Measurements from ENCODE around the gene MTMR6.

MTMR6 gene

DNA sequence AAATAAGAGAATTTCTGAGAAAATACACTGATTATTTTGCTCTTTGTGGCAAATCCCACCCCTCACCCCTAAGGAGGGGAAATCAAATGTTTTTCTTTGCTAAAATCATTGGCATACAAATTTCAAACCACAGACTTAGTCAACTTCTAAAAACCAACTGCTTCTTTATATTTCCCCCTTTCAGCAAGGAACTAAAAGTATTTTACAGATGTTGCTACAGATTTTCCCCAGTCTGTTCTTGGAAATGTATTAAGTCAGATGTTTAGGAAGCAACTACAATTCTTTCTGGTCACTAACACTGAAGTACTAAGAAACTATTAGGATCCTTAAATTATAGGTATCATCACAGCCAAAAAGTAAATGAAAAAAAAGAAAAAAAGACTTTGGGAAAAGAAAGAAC, 6.9 kb downstream of the MTMR6 start:
- no peak for DNase-seq (ENCODE audit: low read depth, low spot score)

DNA sequence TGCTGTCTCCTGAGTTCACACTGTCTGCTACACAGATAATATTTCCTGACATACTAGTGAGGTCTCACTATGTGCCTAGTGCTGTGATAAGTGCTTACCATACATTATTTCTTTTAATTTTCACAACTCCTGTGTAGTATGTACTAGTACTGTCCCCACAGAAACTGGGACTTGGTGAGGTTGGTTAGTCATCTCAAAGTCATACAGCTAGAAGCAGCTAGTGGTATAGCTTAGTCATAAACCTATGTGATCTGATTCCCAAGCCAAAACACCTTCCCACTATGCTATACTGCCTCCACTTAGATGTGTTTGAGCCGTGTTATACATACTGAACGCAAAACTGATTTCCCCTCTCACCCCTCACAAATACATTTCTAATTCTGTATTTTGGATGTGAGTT, 10.5 kb downstream of the MTMR6 start:
- DNase-seq (ENCODE audit: low read depth, low spot score): no peak

DNA sequence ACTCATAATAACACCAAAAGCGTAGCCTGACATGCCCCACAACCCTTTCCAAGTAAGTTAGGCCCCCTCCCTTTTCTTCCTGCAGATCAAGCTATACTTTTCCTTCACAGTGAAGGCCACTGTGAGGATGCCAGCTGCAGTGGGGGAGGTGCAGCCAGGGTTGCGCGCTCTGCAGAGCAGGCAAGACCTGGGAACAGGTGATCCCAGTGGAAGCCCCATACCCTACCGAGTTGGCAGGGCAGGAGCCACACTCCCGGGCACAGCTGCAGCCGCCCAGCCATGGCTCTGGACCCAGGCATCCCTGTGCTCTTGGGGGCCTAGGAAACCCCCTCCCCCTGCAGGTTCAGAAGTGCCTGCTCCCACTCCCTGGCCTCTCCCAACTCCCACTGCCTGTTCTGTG, 18.7 kb downstream of the MTMR6 start:
- DNase-seq (ENCODE audit: low read depth, low spot score): no peak

DNA sequence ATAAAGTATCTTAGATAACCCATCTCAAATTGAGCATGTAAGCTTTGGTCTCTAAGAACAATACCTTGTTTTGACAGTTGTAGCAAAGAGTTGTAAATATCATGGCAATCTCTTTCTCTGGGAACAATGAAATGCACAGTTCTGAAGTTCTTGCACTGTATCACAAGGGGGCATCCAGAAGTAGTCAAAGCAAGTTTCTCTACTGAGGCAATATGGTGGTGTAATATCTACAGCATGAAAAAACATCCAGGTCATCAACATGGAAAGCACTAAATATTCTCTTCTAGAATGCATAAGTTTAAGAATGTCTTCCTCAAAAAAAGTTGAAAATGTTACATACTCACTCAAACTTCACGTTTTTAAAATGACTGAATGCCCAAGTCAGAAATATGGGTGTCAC, 19.6 kb downstream of the MTMR6 start:
- no peak for DNase-seq (ENCODE audit: low read depth, low spot score)

DNA sequence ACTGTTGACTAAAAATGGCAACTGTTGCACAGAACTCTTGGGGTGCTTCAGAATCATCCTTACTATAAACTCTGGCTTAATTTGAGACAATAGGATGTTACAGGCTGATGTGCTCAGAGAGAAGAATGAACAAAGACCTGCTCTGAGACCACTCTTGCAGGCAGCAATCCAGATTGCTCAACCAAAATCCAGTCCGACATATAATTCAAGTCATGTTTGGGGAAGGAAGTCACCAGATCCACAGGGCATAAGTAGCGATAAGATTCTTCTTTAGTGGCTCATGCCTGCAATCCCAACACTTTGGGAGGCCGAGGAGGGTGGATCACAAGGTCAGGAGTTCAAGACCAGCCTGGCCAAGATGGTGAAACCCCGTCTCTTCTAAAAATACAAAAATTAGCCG, 20.6 kb downstream of the MTMR6 start:
- no peak for DNase-seq (ENCODE audit: low read depth, low spot score)

DNA sequence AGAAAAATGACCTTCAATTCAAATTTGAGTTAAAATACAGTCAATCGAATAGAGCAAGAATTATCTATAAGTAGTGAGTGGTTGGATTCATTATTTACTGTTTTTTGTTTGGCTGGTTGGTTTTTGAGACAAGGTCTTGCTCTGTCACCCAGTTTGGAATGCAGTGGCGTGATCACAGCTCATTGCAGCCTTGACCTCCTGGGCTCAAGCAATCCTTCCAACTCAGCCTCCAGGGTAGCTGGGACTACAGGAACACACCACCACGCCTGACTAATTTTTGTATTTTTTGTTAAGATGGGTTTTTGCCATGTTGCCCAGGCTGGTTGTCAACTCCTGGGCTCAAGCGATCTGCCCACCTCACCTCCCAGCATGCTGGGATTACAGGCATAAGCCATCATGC, 25.0 kb downstream of the MTMR6 start:
- DNase-seq (ENCODE audit: low read depth, low spot score): no peak

DNA sequence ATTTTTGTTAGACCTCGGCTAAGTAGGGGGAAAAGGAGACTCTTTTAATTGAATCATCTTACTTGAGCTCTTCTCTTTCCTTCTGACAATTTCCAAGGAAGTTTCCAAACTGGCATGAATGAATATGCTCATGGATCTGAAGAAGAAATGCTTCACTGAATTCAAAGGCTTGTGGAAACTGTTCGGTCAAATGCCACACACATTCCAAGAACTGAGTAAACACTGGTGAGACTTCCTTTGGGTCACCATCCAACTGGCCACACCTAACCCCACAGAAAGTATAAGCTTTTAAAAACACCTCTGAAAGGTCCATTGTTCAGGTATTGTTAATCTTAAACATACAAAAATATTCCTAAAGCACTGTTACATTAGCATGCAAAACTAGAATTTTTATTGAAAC, 33.6 kb downstream of the MTMR6 start:
- no peak for DNase-seq (ENCODE audit: low read depth, low spot score)

DNA sequence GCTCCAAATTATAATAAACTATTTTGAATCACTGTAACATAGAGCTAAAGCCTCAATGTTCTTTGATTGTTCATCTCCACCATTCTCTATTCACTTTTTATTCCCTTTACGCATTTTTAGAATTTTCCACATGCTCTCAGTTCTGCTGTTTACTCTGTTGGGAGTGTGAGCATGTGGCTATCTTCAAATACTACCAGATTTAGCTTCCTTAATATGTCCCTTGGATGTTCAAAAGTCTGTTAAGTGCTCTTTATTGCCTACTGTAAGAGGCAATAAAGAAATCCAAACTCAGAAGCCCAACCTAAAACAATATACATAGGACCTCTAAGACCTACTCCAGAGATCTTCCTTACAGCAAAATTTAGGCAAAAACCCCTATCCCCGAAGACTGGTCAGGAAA, 34.5 kb downstream of the MTMR6 start:
- no peak for DNase-seq (ENCODE audit: low read depth, low spot score)

DNA sequence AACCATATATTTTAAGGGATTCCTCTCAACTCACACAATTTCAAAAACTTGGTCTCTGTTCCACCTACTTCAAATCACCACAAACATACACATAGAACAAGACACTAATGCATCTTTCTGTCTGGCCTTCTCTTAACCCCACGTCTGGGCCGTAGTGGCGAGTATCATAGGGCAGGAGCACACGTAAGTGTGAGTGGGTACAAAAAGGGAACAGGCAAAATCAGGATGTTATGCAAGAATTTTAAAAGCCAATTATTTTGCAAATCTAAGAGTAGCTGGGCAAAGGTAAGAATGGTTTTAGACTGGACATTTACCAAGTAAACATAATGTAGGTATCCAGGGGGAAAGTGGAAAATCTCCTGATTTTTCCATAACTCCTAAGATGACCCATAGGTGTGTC, 35.1 kb downstream of the MTMR6 start:
- no peak for DNase-seq (ENCODE audit: low read depth, low spot score)

DNA sequence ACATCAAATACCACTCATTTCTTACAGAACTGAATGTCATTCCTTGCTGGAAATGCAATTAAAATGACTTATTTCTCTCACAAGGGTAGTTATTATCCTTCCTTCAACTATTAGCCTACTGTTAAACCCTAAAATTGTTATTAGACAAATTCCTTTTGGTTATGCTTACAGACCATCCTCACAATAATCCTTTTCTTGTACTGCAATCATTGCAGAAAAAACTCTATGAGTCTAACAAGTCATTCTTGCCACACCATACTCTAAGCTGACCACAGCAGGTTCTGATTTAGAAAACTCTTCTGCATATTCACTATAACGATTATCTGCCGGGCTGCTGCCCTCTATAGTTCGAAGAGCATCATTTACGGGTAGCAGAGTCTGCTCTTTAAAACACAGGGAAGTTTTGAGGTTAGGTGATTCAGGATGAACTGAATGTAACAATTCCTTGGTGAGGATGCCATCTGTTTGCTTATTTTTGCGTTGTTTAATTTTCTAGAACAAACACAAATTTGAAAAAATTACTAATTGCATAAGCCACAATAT, 38.2 kb downstream of the MTMR6 start:
- DNase-seq (ENCODE audit: low read depth, low spot score): no peak

DNA sequence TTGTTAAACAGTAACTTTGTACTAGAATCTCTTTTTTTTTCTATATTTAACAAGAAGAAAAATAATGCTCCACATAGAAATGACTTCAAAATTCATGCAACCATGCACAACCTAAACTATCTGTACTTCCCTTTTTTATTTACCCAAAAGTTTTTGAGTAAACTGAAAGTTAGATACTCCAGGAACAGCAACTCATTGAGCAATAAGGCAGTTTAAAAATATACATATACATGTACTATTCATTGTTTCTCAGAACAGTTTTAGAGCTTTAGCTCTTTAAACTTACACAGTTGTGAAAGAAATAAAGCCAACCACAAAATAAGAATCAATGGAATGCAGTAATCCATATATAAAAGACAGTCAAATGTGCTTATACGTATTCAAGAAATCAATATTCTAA, 39.2 kb downstream of the MTMR6 start:
- no peak for DNase-seq (ENCODE audit: low read depth, low spot score)

DNA sequence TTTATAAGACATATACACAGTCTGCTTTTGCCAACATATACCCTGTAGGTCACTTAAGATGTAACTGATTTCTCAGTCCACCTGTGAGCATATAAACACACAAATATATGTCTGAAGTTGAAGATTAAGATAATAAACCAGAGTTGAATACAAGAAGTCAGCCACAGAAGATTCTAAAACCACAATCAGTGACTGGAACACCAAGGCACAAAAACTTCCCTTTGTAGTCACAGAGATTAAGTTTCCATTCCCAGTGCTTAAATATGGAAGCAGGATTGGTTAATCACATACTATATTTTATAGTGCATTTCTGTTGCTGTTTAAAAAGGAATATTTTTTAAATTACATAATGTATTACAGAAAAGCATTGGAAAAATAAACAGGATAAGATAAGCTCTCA, 39.9 kb downstream of the MTMR6 start:
- no peak for DNase-seq (ENCODE audit: low read depth, low spot score)

DNA sequence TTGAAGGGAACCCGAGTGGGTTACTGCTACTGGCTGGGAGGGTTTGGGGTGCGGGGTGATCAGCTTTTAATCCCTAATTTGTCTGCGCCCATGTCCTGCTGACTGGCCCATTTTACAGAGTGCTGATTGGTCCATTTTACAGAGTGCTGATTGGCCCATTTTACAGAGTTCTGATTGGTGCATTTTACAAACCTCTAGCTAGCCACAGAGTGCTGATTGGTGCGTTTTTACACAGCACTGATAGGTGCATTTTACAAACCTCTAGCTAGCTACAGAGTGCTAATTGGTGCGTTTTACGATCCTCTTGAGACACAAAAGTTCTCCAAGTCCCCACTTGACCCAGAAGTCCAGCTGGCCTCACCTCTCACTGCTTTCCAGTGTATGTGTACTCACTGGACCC, 43.2 kb downstream of the MTMR6 start:
- DNase-seq (ENCODE audit: low read depth, low spot score): no peak

DNA sequence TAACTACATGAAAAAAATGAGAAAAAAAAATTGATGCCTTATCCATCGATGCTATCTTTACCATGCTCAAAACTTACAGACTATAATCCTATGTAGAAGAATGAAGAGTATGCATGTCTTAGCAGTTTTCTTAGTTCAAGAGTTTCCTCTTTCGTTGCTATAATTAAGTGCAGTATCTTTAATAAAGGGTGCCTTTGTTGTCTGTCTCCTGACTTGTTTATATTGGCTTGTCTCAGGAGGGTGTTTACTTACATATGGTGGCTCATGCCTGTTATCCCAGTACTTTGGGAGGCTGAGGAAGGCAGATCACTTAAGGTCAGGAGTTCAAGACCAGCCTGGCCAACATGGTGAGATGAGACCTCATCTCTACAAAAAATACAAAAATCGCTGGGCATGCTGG, 44.3 kb downstream of the MTMR6 start:
- no peak for DNase-seq (ENCODE audit: low read depth, low spot score)

DNA sequence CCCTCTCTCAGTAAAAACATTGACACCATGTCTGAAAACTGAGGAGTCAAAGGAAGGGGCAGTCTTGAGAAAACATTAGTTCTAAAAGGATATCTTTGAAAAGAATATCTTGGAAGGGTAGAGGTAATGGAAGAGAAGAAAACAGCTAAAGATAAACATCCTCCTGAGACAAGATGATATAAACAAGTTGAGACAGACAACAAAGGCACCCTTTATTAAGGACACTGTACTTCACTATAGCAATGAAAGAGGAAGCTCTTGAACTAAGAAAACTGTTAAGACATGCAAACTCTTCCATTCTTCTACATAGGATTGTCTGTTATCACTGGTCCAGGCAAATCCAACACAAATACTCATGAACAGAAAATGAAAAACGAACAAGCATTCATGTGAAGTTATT, 46.3 kb downstream of the MTMR6 start:
- no peak for DNase-seq (ENCODE audit: low read depth, low spot score)

DNA sequence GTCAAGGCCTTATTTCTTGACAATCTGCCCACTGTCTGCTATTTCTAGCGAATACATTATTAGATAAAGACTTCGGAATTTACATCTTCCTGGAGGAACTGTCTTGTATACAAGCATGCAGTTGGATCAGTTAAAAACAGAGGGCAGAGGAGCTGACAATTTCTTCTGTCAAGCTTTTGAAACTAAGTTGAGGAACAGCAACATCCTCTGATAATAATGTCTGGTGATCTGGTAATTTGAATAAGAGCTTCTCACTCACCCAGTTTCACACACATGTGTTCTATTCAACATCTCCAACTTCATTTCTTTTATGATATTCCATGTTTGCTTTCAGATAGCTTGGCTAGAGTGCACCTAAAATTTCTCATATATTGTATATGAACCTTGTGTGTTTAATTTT, 50.2 kb downstream of the MTMR6 start:
- DNase-seq (ENCODE audit: low read depth, low spot score): no peak

DNA sequence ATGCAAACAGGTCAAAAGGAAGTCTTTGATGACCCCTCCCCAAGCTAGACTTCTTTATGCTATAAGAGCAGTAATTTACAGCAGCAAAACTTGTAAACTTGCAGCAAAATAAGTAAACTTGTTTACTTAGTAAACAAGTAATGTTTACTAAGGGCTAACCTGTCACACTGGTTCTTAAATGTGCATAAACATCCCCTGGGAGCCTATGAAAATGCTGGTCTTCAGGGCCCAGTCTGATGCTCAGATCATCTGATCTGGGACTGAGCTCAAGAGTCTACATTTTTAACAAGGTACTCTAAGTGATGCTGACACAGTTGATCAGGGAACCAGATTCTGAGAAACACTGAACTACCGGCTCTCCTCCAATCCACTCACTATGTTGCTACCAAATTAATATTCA, 53.4 kb downstream of the MTMR6 start:
- no peak for DNase-seq (ENCODE audit: low read depth, low spot score)

DNA sequence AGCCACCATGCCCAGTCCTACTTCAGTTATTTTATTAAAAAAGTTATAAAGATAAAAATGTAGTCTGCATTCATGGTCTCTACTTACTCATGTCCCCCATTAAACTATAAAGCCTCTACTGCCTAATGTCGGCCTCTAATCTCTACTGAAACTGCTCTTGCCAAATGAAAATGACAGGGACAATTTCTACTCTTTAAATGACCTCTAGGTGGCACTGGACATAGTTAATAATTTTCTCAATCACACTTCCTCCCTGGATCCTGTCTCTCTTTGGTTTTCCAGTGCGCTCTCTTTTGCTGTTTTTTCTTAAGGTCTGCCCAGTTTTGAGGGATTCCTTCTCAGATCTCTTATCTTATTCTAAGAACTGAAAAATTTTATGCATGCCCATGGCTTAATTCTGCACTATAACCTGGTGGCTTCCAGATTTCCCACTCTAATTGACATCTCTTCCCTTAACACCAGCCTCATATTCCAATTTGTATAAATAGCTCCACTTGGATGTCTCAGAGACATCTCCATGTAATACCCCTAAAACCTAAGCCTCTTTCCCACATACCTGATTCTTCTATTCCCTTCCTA, 54.3 kb downstream of the MTMR6 start:
- no peak for DNase-seq (ENCODE audit: low read depth, low spot score)

DNA sequence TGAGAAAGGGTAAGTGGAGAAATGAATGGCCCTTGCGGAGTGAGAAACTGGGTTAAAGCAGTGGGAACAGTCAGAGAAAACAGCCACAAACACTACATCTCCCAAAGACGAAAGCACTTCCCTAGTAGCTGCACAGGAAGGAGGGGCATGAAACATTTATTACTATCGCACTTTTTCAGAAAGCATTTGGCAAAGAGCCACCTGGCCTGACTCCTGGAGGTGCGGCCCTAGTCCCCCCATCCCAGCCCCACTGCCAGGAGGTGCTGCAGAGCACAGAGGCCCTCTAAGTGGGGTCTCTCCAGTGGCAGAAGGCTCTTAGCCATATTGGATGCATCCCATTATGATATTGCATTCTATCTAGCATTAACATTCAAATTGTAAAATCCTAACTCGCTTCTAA, 55.8 kb downstream of the MTMR6 start:
- no peak for DNase-seq (ENCODE audit: low read depth, low spot score)

DNA sequence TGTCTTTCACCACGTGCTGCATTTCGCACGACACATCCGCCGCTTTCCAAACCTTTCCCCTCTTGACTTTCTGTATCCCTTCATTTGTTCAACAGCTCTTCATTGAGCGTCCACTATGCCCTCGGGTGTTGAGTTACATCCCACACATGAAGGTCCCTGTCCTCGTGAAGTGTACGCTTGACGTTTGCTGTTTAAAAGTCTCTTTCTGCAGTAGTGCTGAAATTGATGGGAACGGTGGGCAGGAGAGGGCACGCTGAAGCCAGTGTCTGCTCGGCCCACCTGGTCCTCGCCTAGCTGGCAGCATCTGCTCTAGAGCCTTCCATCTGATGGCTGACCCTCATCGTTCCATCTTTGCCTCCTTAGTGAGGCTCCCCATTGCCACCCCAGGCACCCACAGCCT, 59.6 kb downstream of the MTMR6 start:
- no peak for DNase-seq (ENCODE audit: low read depth, low spot score)

DNA sequence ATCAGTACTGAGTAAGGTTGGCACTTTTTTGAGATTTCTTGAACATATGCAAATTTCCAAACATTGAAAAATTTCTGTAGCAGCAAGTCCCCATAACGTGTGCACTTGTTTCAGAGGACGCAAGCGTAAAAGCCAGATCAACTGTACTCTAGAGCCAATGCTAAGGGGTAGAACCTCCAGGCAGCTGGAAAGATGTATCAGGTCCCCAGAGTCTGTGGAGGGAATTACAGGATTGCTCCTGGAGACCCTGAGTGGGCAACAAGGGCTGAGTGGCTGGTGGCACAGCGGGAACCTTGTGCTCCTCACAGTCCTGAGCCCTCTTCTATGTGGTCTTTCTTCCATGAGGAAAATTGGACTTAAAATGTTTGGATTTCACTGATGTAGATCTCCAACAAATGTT, 61.3 kb downstream of the MTMR6 start:
- DNase-seq (ENCODE audit: low read depth, low spot score): no peak

DNA sequence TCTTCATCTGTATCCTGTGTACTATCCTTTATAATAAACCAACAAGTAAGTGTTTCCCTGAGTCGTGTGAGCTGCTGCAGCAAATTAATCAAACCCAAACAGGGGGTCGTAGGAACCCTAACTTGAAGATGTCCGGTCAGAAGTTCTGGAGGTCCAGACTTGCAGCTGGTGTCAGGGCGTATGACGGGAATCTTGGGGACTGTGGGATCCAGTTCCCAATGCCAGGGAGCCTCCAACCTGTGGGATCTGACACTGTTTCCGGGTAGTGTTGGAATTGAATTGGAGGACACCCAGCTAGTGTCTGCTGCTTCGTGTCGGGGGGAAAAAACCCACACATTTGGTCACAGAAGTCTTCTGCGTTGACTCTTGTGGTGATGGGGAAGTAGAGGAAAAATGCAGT, 63.1 kb downstream of the MTMR6 start:
- no peak for DNase-seq (ENCODE audit: low read depth, low spot score)

DNA sequence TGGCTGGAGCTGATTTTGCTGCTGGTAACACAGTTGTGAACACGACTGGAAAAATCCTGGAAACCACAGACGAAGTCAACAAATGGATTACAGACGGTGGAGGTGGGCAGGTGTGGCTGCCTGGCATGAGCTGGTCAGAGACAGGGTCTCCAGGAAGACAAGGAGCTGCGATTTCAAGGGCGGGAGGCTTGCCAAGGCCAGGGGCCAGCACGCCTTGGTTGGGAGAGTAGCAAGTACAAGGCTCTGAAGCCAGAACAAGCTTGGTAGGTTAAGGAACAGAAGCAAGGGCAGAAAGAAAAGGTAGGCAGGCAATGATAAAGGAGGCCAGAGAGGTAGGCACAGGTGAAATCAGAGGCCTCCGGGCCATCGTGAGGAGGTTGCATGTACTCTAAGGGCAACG, 64.5 kb downstream of the MTMR6 start:
- no peak for DNase-seq (ENCODE audit: low read depth, low spot score)

DNA sequence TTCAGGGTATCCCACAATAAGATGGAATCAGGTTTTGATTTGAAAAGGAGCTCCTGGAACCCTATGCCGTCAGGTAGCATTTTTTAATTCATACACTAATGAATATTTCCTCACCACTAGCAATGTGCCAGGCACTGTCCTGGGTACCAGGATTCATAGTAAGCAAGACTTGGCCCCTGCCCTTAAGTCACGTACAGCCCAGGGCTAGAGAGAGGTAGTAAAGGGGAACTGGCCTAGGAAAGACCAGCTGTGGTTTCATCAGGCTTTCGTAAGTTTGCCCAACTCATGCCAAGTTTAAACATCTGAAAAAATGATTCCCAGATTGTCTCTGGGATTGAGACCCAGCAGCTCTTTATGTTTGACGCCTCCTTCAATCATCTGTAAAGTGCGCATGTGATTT, 69.3 kb downstream of the MTMR6 start:
- no peak for DNase-seq (ENCODE audit: low read depth, low spot score)
